ENCODE data around the gene FFAR1.

Gene FFAR1

GRCh38 chr19:35392742-35393715, 45.3 kb downstream of the FFAR1 start:
- no peak for DNase-seq (ENCODE audit: low spot score)

GRCh38 chr19:35395382-35396199, 47.9 kb downstream of the FFAR1 start:
- no peak for DNase-seq (ENCODE audit: low spot score)

- no peak for DNase-seq (ENCODE audit: low spot score)
These were observed 48.7 kb downstream of the FFAR1 start for GRCh38 chr19:35396240-35396885.

DNA sequence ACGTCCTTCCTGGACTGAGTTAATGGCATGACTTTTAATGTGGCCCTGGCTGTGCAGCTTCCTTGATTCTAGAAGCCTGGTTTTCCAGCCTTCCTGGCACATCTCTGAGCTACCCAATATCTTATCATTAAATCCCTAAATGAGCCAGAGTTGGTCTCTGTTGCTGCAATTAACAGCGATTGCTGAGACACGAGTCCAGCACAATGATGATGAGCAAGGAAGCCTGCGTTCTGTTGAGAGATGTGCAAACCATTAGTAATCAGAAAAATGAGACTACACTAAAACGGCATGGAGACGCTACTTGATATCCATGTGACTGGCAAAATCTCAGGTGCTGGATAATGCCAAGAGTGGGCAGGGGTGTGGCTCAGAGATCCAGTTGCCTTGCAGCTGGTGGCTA, 49.4 kb downstream of the FFAR1 start:
- no peak for DNase-seq (ENCODE audit: low spot score)

Data from kidney capillary endothelial cell (primary cell).